Measurements from ENCODE around the gene ZNHIT6. TPM values are rescaled to one million over a fixed set of nuclear protein-coding genes. Genes with fewer than 3 reads are reported as not detected.

Gene ZNHIT6
- total RNA-seq, 4 donors from 2014 or later: 6.6 to 11.4 (median 7.8) TPM

GRCh38 chr1:85605484-85606413, 102.5 kb downstream of the ZNHIT6 start:
- in situ Hi-C loops (cut with MboI; ENCODE audit: low sequenced_read_pairs in 4 of 4): no loop called here
- TF ChIP-seq POLR2A (IDR thresholded peaks at IDR 0.05) (no peak), CTCF (IDR thresholded peaks at IDR 0.05 in 4 of 5, conservative IDR thresholded peaks at IDR 0.05 in 1 of 5) (no peak)
- intact Hi-C loops (cut with DNase I; ENCODE audit: low total_unique reads): no loop called here
- Histone ChIP-seq H3K9me3 (no peaks in the 10 kb centered on the region), H3K4me3 (no peak overlapping the region), H3K27ac (no peak overlapping the region), H3K36me3 (no peaks in the 10 kb centered on the region), H3K27me3 (no peaks in the 10 kb centered on the region), H3K4me1 (no peaks in the 10 kb centered on the region)
- DNase-seq: no peak
- ATAC-seq: no peak

GRCh38 chr1:85604298-85604997, 103.8 kb downstream of the ZNHIT6 start:
- no peak overlapping the region for H3K4me3 ChIP-seq
- no peaks in the 10 kb centered on the region for H3K27me3 ChIP-seq
- DNase-seq (no peak), ATAC-seq (no peak)
- intact Hi-C loops (cut with DNase I; ENCODE audit: low total_unique reads): no loop called here
- peaks cover 8 to 10% of the 10 kb centered on the region in 2 donors for H3K4me1 ChIP-seq
- no peaks in the 10 kb centered on the region for H3K9me3 ChIP-seq
- TF ChIP-seq POLR2A (IDR thresholded peaks at IDR 0.05): no peak
- TF ChIP-seq CTCF (IDR thresholded peaks at IDR 0.05 in 4 of 5, conservative IDR thresholded peaks at IDR 0.05 in 1 of 5): no peak
- in situ Hi-C loops (cut with MboI; ENCODE audit: low sequenced_read_pairs in 4 of 4): no loop called here
- H3K36me3 ChIP-seq: no peaks in the 10 kb centered on the region
- H3K27ac ChIP-seq: no peak overlapping the region

- no peak for ATAC-seq
- in situ Hi-C loops (cut with MboI; ENCODE audit: low sequenced_read_pairs in 4 of 4): no loop called here
- Histone ChIP-seq H3K4me1 (peaks cover 18 to 19% of the 10 kb centered on the region in 2 donors), H3K27ac (no peak overlapping the region), H3K36me3 (no peaks in the 10 kb centered on the region), H3K9me3 (no peaks in the 10 kb centered on the region), H3K27me3 (no peaks in the 10 kb centered on the region), H3K4me3 (no peak overlapping the region)
- DNase-seq: no peak
- intact Hi-C loops (cut with DNase I; ENCODE audit: low total_unique reads): no loop called here
- TF ChIP-seq CTCF (IDR thresholded peaks at IDR 0.05 in 4 of 5, conservative IDR thresholded peaks at IDR 0.05 in 1 of 5) (no peak), POLR2A (IDR thresholded peaks at IDR 0.05) (no peak)
Observed at GRCh38 chr1:85603086-85603880, 105.0 kb downstream of the ZNHIT6 start.

GRCh38 chr1:85602571-85602970, 105.7 kb downstream of the ZNHIT6 start:
- no peak for TF ChIP-seq CTCF (IDR thresholded peaks at IDR 0.05 in 4 of 5, conservative IDR thresholded peaks at IDR 0.05 in 1 of 5)
- TF ChIP-seq POLR2A (IDR thresholded peaks at IDR 0.05): no peak
- Histone ChIP-seq H3K36me3 (no peaks in the 10 kb centered on the region), H3K9me3 (no peaks in the 10 kb centered on the region), H3K4me3 (no peak overlapping the region), H3K4me1 (peaks cover 21% of the 10 kb centered on the region in 2 donors), H3K27ac (no peak overlapping the region), H3K27me3 (no peaks in the 10 kb centered on the region)
- no peak for ATAC-seq
- no peak for DNase-seq
- intact Hi-C loops (cut with DNase I; ENCODE audit: low total_unique reads) (no loop called here), in situ Hi-C loops (cut with MboI; ENCODE audit: low sequenced_read_pairs in 4 of 4) (no loop called here)

Measured in gastrocnemius medialis (tissue), 4 donors.